Ovary (tissue), 3 donors: ENCODE data around the gene FAM171A2.

ENCODE experiments used
- CTCF ChIP-seq, 3 donors: fragments of 450-650 bp in 2 of 3; fragments of 200-600 bp in 1 of 3; IDR thresholded peaks; one replicate each; pipeline versions ENCODE4 v1.5.1 to v1.8.0; 2016 to 2022; ENCODE audit warnings: antibody characterized with exemption in 3 of 3, mild to moderate bottlenecking in 1 of 3
- EP300 ChIP-seq: sonication (generic); formaldehyde crosslinking; IDR thresholded peaks from one replicate; pipeline ENCODE4 v1.6.1; 2017; ENCODE audit warnings: antibody characterized with exemption
- POLR2A ChIP-seq: fragments of 450-650 bp; IDR thresholded peaks from one replicate; pipeline ENCODE4 v1.6.1; 2017; ENCODE audit warnings: antibody characterized with exemption, mild to moderate bottlenecking, moderate library complexity
- donor health status: DM: no; HTN: no; CAD: no.

GRCh38 chr17:44362459-44362948, 1.1 kb downstream of the FAM171A2 start:
- TF ChIP-seq CTCF (IDR thresholded peaks at IDR 0.05) (no peak), POLR2A (no peak), EP300 (no peak)
